ENCODE results near the gene CA10.

- TF ChIP-seq CTCF (conservative IDR thresholded peaks at IDR 0.05): no peak
- no peak for TF ChIP-seq EZH2 (IDR thresholded peaks at IDR 0.05; ENCODE audit: low read depth)
Observed at GRCh38 chr17:51769231-51769630, 389.3 kb downstream of the CA10 start.

Data from PC-9 (cell line).